ENCODE results near the gene ARHGAP26.

GRCh38 chr5:142815469-142815868 lies 45.3 kb downstream of the ARHGAP26 start:
- no peak for TF ChIP-seq CTCF (IDR thresholded peaks at IDR 0.05; ENCODE audit: low read length)
- no peak for TF ChIP-seq EZH2 (IDR thresholded peaks at IDR 0.05; ENCODE audit: borderline replicate concordance, low read length)
